HG02981 (cell line): Measurements from ENCODE around the gene FGR.

Experiments
- ATAC-seq: cut with Tn5 transposase; IDR thresholded peaks from one replicate; pipeline ENCODE4 v1.9.1; 2021; ENCODE audit warnings: mild to moderate bottlenecking, moderate library complexity; ENCODE audit not compliant: unreplicated experiment

The FGR gene

DNA sequence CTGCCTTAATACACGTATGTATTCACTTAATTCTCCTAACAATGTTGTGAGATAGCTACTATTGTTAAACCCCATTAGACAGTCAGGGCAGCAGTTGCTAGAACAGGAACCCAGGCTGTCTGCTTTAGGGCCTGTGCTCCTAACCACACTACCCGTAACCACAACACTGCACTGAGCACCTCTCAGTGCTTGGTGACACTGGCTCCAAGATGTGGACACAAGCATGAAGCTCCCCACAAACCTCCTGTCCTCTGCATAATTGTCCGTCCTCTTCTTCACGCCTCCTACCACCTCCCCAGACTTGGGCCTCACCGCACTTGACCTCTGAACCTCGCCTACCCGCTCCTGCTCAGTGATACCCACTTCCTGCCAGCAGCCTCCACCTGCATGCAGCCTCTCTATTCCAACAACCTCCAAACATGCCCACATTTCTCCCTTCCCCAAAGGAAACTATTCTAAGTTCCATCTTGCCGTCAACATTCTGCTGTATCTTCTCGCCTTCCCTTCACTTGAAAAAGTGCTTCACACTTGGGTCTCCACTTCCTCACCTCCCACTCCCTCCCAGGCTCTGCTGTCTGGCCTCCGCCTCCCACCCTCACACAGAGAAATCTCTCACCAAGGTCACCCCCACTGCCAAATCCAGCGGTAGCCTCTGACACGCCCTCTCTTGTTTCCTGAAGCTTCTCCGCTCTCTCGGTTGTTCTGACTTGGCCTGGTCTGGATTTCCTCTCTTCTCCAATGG, 16.5 kb downstream of the FGR start:
- ATAC-seq: no peak

- no peak for ATAC-seq
Observed at GRCh38 chr1:27617420-27617819, 17.6 kb downstream of the FGR start.

GRCh38 chr1:27616441-27616840, 18.5 kb downstream of the FGR start:
- no peak for ATAC-seq

DNA sequence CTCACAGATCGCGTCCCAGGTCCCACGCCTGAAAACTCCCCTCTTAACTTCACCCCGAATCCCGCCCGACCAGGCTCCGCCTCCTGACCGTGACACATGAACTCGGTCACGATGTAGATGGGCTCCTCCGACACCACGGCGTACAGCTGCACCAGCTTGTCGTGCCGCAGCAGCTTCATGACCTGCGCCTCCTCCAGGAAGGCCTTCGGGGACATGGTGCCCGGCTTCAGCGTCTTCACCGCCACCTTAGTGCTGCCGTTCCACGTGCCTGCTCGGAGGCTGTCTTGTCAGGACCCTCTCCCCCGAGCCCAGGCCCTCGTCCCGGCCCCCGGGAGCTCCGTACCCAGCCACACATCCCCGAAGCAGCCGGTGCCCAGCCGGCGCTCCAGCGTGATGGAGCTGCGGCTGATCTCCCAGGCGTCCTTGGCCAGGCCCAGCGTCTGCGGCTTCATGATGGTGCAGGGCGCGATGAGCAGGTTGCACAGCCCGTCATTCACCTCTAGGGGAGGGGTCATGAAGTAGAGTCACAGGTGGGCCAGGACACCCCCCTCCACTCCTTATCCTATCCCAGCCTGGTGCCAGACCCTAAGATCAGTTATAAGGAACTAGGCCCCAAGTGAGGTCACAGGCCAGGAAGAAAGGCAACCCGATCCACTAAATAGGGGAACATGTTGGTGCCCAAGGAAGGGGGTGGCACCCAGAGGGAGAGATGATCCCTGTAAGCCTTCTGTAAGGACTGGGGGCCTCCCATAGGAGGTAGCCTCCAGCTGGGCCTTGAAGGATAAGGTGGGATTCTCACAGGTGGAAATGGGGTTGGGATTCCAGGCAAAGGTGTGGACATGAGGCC, 19.4 kb downstream of the FGR start:
- no peak for ATAC-seq

GRCh38 chr1:27614625-27615344, 20.2 kb downstream of the FGR start:
- no peak for ATAC-seq

- no peak for ATAC-seq
Observed at GRCh38 chr1:27614043-27614624, 20.9 kb downstream of the FGR start.

DNA sequence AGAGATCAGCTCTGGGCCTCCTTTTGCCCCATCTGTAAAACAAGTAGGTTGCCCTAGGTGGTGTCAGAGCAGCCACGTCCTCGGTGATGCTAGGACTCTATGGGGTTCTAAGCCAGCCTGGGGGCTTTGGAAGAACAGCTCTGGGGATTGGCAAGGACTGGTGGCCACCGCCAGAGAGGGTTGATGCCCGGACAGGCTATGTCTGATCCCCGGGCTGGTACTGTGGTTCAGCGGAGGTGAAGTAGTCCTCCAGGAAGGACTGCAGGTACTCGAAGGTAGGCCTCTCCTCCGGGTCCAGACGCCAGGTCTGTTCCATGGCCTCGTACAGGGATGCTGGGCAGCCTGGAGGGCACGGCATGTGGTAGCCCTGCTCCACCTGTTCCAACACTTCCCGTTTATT, 22.3 kb downstream of the FGR start:
- ATAC-seq: no peak

DNA sequence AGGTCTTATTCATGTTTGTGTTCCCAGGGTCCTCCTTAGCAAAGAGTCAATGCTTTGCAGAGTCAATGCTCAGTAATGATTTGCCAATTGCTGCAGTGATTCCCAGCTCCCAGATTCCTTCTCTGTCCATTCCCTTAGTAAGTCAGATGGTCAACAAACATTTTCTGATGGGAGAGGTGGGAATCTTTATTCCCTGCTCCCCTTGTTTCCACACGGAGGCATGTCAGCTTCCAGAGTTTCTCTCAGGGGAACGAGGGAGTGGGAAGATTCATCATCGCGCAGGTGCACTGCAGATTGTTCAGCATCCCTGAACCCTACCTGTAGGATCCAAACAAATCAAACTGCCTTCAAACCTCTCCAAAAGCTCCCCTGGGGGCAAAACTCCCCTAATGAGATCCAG, 23.5 kb downstream of the FGR start:
- no peak for ATAC-seq

- ATAC-seq: no peak
Observed at GRCh38 chr1:27609618-27610240, 25.3 kb downstream of the FGR start.

DNA sequence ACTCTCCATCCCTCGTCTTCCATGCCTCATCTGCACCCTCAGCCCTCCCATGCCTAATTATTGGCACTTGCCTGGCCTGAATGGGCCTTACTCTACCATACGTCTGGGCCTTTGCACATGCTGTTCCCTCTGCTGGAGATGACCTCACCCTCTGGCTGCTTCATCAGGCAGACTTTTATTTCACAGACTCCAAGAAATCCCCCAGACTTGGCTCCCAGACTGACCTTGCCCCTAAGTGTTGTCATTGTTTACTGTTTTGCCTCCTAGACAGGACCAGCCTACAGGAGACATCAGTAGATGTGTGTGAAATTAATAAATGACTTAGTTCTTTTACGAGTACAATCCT, 25.8 kb downstream of the FGR start:
- ATAC-seq: no peak

- ATAC-seq: no peak
Observed at GRCh38 chr1:27607239-27607804, 27.7 kb downstream of the FGR start.

DNA sequence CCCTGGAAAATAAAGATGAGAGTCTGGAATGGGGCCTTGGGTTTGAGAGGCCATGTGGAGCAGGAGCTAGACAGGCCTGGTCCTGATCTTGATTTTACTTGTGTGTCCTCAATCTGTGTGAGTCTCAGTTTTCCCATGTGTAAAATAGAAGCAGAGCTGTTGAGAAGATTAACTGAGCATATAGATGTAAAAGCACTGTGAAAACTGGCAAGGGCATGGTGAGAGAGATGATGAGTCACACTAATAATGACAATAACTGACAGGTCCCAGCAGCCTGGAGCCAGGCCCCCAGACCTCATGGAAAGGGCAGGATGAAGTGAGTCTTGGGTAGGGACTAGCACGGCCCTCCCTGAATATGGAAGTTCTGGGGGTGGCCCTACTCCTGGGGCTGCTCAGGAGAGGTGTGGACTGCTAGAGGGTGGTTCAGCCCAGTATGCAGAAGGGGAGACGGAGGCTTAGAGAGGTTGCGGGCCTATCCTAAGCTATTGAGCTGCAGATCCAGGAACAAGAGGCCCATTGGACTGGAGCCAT, 28.2 kb downstream of the FGR start:
- ATAC-seq: no peak

DNA sequence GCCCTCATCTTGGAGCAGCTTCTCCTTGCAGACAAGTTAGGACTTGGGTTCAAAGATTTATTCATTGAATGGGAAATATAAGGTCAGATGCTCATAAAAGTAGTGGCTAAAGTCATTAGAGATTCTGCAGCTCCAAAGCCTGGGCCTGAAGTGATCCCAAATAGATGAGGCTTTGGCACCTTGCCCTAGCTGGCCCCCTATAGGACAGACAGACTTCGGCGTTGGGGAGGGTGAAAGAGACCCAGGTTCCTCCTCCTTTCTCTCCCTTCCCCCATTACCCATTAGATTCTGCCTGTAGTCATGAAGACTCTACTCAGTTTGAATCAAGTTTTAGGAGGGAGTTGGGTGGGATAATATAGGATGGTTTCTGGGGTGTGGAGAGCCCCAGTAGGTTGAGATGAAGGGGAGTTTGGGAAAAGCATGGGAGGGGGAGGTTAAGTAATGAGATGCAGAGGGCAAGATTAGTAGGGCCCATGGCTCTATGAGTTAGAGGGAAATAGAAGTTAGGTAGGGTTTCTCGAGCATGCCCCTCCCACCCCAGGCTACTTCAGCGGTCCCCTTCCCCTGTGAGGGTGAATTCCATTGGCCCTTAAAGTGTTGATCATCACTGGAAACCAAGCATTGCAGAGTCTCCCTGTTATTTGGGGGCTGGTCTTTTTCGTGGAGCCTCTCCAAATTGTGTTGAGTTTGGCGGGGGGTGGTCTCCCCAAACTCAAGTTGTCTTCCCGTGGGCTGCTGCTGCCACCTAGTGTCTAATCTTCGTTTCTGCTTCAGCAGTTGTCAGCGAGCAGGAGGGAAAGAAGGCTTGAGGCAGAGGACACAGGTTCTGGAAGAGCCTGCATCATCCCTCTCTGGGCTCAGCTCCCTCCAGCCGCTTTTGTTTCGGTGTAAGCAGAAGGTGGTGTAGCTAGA, 28.9 kb downstream of the FGR start:
- ATAC-seq: no peak

GRCh38 chr1:27605300-27605766, 29.7 kb downstream of the FGR start:
- no peak for ATAC-seq

DNA sequence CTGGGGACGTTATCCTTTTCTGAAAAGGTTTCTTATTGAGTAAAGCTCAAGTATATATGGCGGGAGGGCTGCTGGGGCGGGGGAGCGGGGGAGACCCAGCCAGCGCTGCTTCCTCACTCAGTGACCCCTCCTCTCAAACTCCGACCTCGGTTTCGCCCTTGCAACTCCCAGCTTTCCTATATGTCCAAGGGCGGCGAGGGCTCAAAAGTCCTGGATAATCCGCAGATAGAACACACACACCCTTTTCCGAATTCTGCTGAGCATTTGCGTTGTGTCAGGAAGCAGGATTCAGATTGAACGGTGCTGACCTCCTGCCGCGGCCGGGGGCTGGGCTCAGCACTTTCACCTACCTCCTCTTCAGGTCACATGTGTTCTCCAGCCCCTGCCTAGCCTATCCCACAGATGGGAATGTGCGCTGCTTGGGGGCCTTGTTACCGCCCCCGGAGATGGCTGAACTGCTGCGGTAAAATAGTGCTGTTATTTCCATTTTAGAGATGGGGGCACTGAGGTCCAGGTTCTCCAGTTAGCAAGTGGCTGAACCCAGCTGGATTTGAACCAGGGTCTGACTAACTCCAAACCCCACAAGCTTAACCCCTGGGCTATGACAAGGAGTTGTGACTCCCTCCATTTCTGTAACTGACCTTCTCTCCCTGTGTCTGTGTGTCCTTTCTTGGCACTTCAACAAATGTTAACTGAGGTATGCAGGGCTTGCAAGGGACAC, 30.2 kb downstream of the FGR start:
- no peak for ATAC-seq

DNA sequence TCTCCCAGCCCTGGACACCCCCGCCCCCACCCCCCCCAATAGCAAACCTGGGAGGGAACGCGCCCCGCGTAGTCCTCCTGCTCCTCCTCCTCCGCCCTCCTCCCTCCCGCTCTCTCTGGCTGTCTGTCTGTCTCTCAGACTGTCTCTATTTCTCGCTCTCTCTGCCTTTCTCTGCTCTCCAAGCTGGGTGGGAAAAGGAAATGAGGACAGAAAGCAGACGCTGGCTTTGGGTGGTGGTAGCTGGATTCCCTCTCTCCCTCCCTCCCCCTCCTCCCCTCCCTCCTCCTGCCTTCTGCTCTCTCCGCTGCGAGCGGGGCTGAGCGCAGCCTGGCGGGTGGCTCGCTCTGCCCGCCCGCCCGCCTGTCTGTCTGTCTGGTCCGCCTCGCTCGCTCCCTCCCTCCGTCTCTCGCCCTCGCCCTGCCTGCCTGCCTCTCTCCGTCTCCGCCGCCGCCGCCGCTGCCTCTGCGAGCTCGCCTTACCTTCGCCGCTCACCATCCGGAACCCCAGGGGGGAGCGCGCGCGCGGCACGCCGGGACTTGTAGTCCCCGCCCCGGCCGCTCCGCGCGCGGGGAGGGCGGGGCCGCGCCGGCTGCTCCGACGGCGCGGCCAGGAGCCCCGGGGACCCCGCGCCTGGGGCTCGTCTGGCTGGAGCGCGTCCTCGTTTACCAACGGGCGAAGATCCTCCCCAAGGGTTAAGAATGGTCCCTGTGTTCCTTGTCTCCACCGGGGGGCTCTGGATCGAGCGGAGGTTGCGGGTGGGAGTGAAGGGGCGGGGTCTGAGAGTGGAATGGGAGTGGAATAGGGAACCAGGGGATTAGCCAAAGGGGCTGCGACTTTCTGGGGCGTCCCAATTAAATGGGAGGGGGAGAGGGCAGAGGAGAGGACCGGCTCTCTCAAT, 31.1 kb downstream of the FGR start, which contains the start of gene AHDC1:
AHDC1 (minus strand) TSS at position 464 of the 898 bp plus-strand sequence. CDS start 52,029 bp downstream, outside the sequence.
- peak; percentile 55 for ATAC-seq

DNA sequence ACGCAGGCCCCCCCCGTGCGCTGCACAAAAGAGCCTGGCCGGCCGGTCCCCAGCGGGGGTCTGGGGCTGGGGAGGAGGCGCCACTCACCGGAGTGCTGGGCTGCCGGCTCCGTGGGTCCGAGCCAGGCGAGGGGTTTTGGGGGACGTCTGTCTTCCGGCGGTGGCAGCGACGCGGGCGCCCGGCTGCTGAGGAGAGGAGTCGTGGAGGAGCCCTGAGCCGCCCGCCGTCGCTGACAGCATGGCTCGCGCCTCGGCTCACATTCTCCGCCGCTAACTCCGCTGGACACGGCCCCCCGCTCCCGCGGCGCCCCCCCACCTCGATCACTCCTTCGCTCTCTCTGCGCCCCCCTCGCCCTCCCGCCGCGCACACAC, 31.7 kb downstream of the FGR start:
- ATAC-seq: no peak
